Left forelimb (tissue), 1 donor: ENCODE measurements around the gene ADAM33.

Experiments
- DNase-seq: peaks from one replicate; pipeline ENCODE4 v3.0.0-alpha.2; 2018; ENCODE audit warnings: low spot score

Gene ADAM33

DNA sequence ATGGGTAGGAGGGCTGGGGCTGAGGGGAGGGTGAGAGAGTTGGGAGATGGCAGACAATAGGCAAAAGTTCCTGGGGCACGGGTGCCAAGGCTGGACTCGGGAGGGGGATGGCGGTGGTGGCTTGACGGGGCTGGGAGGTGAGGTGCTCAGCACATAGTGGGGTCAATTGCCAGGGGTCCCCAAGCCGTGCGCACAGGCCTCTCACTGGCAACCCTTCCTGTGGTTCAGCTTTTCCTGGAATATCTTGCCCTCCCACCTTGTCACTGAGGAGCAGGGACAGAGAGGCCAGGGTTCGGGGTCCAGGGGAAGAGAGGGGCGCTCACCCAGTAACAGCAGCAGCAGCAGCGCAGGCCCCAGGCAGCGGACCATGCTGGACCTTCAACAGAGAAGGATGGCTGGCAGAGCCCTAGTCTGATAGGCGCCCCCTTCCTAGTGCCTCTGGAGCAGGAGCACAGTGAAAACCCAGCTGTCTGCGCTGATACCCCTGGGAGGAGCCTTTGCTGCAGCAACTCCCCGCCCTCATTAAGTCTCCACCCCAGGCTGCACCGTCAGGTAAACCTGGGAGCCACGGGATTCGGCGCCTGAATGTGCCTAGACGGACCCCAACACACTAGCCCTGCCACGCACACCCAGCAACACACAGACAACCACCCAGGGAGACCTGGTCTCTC is 18.6 kb downstream of the ADAM33 start, which contains the start of gene GFRA4:
Gene GFRA4, minus strand, starts transcription at position 369 of the 671 bp plus-strand sequence. Its CDS starts 0 bp downstream, at position 369.
- DNase-seq: no peak

GRCh38 chr20:3661814-3662665 is 19.8 kb downstream of the ADAM33 start:
- peak; percentile 55 for DNase-seq

DNA sequence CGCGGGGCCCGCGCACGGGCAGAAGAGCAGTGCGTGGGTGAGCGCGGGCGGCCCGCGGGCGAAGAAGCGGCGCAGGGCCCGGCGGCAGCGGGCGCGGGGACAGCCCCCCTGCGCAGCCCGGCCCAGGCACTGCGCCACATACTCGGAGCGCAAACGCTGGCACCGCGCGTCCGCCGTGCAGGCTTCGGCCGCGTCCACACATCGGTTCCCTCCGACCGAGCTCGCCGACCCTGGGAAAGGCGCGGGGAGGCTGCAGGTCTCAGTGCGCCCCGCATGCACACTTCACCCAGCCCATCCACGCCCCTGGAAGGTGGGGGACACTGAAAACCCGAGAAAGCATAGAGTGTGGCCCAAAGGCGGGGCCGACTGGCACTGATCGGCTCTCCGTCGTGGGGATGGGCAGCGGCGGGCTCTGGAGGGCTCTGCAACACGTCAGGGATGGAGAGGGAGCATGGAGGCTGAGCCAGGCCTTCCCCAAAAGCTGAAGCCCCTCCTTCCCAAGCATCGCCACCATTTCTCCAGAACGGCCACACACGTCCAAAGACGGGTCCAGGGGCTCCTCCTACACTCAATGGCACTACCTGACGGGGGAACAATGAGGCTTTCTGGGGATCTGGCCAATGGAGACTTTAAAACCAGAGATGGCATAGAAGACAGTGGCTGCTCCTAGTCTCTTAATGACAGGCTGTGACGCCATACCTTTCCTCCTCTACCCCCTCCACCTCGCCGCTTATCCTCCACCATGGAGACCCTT is 20.6 kb downstream of the ADAM33 start:
- peak; percentile 52 for DNase-seq

DNA sequence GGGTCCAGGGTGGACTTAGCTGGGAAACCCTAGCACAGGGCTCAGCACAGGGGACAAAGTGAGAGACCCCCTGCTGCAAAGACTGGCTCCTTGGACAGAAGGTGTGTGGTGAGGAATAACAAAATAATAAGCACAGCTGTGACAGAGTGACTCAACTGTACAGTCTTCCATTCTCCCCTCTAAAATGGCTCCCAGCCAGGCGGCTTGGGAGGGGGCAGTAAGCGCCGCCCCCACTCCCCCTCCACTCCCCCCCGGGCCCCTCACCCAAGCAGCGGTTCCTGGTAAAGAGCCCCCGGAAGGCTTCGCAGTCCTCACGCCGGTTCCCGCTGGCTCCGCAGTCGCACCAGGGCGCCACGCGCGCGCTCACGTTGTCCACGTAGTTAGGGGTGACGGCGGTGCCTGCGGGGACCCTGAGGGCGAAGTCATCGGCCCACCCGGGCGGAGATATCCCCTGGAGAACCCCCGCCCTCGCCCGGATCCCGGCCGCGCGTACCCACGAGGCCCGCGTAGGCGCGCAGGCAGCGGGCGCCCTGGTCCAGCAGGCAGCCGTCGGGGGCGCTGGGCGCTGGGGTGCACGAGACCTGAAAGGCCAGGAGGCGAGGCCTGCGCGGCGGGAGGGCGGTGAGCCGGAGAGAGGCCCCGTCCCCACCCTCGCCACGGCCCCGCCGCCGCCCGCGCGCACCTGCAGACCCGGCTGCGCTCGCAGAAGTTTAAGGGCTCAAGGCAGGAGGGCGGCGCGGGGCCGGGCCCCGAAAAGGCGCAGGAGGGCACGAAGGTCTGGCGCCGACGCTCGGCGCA is 21.3 kb downstream of the ADAM33 start:
- DNase-seq: peak; percentile 54

DNA sequence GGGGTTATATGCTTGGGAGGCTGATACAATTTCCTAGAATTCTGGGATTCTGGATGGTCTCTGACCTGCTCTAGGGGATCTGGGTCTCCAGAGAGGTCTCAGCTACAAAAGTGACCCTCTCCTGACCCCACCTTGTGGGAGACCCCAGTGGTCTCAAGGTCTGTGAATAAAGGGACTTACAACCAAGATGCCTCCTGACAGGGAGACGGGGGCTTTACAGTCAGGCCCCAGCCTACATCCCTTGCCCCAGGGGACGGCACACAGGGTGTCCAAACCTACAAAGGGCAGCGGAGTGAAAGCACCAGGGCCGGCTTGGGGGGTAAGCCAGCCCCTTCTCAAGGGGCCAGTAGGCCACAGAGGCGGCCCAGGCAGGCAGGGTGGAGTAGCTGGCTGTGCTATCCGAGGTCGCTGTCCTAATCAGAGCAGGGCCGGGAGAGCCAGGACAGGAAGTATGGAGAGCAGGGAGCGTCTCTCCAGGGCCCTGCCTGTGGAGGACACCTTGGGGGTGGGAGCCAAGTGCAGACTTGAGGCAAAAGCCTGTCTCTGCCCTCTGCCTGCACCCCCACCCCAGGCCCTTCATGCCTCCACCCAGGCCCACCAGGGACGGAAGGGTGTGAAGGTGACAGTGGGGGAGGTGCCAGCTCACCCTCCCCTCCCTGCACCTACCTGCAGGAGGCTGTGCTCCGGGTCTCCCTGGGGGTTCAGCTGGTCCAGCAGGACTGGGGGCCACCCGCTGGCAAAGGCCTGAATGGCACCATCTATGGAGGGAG is 22.1 kb downstream of the ADAM33 start:
- peak; percentile 40 for DNase-seq

DNA sequence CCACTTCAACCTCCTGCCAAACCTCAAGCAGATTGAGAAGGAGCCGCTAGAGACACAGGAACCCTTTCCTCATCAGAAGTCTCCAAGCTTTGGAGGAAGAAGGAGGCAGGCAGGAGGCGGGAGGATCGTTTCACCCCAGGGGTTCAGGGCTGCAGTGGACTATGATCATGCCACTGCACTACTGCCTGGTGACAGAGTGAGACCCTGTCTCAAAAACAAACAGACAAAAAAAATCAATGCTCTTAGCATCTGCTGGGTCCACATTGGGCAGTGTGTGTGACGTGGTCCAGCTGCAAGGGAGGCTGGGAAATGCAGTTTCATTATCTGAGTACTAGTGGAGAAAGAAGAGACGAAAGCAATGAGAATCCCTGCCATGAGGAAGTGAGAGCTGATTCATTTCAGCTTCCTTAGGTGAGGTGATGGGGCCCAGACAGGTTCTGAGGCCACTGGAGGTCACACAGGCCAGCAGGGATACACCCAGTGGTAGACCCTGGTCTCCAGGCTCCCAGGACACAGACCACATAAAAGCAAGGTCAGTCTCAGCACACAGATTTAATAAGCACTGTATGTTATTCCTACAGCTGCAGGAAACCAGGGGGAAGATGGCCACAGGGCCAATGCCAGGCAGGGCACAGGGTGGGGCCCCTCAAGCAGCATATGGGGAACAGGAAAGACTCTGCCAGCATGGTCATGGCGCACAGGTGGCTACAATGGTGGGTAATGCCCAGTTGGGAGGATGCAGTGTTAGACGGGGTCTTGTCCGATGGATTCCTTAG is 22.9 kb downstream of the ADAM33 start:
- peak; percentile 50 for DNase-seq

DNA sequence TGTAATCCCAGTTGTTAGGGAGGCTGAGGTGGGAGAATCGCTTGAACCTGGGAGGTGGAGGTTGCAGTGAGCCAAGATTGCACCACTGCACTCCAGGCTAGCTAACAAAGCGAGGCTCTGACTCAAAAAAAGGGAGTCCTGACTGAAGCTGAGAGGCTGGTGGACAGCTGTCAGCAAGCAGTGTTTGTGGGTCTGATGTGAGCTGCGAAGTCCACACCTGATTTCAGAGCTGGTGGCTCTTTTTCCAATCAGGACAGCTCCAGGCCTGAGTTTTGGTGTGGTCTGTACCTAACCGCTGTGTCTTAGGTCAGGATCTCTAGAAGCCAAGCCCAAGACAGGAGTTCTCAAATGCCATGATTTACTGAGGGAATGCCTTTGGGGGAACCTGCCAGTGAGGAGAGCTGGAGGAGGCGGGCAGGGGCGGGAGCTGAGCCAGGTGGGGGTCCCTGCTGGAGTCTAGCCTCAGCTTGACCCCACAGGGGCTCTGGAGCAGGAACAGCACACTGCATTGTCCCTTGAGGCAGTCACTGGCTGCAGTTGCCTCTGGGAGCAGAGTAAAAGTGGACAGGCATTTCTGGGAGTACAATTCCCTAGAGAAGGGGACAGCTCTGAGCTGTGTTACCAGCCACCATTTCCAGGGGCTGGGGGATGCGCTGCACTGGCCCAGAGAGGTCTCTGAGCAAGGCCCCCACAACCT is 23.6 kb downstream of the ADAM33 start:
- DNase-seq: peak; percentile 42

GRCh38 chr20:3655131-3655405 is 26.7 kb downstream of the ADAM33 start:
- no peak for DNase-seq

- DNase-seq: no peak
Observed at GRCh38 chr20:3654326-3655130, 27.3 kb downstream of the ADAM33 start.

- DNase-seq: no peak
Observed at GRCh38 chr20:3653921-3654320, 27.9 kb downstream of the ADAM33 start.

- no peak for DNase-seq
Observed at GRCh38 chr20:3652676-3653596, 28.9 kb downstream of the ADAM33 start.

DNA sequence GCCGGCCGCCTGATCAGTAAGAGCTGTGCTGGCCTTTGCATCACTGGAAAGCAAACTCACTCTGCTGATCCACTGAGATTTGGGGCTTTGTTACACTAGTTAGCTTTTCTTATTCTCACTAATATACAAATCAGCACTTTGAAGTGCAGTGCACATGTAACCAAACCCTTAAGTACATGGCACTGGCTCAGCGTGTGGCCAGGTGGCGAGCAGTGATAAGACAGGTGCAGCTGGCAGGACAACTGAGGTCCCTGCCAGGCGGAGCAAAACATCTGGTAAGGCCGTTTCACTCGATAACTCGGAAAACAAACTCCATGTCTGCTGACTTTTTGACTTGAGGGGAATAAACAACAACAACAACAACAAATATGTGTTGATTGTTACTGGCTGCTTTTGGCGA is 29.6 kb downstream of the ADAM33 start:
- no peak for DNase-seq

DNA sequence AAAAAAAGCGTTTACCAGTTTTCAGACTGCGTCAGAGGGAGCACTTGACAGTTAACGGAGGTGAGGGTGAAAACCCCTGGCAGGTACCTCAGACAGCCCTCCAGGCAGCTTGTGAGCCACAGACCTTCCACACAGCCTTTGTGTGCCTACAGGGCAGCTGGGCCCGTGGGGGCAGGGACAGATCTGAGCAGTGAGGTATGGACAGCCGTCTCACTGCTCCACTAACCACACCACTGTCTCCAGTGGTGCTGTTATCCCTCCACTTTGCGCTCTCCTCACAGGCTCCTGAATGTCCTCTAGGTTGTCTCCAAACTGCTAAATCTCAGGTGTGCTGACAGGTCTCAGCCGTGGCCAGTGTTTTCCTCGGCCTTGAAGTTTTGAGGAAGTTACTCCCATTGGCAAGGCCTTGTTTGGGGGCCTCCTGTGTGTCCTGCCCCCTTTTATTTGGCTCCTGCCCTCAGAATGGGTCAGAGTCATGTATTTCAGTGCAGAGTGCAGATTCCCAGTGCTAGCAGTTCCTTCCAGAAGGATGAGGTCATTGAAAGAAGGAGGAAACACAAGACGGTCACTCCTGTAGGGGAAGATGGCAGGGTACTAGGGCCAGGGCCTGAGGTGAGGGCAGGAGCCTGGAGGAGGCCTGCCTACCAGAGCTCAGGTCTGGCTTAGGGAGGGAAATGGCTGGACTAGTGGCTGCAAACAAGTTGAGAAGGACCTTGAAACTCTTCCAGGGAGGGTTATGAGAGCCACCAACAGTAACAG is 30.4 kb downstream of the ADAM33 start:
- DNase-seq: no peak

GRCh38 chr20:3648951-3649350 is 32.9 kb downstream of the ADAM33 start:
- no peak for DNase-seq

DNA sequence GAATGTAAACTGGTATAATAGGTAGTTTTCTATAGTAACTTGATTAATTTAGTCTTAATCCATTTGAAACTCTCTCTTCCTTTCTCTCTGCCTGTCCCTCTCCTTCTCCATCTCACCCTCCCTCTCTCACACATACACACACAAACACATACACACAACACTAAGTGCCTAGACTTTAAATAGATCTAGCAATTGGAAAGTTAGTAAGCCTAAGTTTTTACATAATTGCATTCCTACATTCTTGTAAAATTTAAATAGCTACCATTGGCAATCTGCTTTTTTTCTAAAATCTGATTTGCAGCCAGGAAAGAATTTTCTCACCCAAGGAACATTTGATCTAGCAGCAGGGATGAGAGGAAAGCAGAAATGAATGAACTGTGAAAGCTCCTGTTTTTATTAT is 34.3 kb downstream of the ADAM33 start:
- DNase-seq: no peak

DNA sequence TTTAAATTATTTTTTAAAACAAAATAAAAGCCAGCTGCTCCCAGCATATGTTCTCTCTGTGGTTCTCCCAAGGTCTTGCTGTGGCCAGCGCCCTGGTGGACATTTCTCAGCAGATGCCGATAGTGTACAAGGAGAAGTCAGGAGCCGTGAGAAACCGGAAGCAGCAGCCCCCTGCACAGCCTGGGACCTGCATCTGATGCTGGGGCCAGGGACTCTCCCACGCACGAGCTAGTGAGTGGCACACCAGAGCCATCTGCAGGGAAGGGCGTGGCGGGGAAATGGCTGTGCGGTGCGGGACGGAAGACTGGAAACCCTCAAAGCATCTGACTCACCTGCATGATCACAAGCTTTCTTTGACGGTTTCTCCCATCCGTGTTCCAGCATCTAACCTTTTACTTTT is 35.2 kb downstream of the ADAM33 start:
- DNase-seq: no peak

- no peak for DNase-seq
Observed at GRCh38 chr20:3646067-3646440, 35.8 kb downstream of the ADAM33 start.
